ENCODE measurements around the gene HOXD12.

HOXD12 gene

GRCh38 chr2:176081837-176082524 lies 17.6 kb upstream of the HOXD12 start:
- Histone ChIP-seq H3K9me3 (ENCODE audit: control insufficient read depth, insufficient read depth, low read length) (peaks cover 6% of the 10 kb centered on the region; the same call in 1 of the 2 replicates), H3K27ac (ENCODE audit: low read depth, low read length) (no peak overlapping the region), H3K4me2 (ENCODE audit: low read length) (no peak overlapping the region), H3K79me2 (ENCODE audit: control insufficient read depth, low read length) (no peaks in the 10 kb centered on the region), H3K4me3 (ENCODE audit: low read length) (no peak overlapping the region), H3F3A (ENCODE audit: control insufficient read depth, insufficient read depth) (no peaks in the 10 kb centered on the region), H3K27me3 (ENCODE audit: control insufficient read depth, low read length) (peaks cover 6% of the 10 kb centered on the region), H3K4me1 (ENCODE audit: control insufficient read depth, low read length) (no peaks in the 10 kb centered on the region), H4K20me1 (ENCODE audit: control insufficient read depth, insufficient read depth, low read depth, low read length) (no peaks in the 10 kb centered on the region), H3K9me2 (replicated peaks; ENCODE audit: control insufficient read depth, low read length) (no peaks in the 10 kb centered on the region), H3K36me3 (ENCODE audit: control insufficient read depth, low read length) (no peaks in the 10 kb centered on the region)
- TF ChIP-seq EZH2phosphoT487 (IDR thresholded peaks at IDR 0.05; ENCODE audit: borderline replicate concordance, low read length) = no peak
- TF ChIP-seq, protein P1, sequence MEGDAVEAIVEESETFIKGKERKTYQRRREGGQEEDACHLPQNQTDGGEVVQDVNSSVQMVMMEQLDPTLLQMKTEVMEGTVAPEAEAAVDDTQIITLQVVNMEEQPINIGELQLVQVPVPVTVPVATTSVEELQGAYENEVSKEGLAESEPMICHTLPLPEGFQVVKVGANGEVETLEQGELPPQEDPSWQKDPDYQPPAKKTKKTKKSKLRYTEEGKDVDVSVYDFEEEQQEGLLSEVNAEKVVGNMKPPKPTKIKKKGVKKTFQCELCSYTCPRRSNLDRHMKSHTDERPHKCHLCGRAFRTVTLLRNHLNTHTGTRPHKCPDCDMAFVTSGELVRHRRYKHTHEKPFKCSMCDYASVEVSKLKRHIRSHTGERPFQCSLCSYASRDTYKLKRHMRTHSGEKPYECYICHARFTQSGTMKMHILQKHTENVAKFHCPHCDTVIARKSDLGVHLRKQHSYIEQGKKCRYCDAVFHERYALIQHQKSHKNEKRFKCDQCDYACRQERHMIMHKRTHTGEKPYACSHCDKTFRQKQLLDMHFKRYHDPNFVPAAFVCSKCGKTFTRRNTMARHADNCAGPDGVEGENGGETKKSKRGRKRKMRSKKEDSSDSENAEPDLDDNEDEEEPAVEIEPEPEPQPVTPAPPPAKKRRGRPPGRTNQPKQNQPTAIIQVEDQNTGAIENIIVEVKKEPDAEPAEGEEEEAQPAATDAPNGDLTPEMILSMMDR (IDR thresholded peaks at IDR 0.05; ENCODE audit: low read depth, low read length, poor library complexity, severe bottlenecking) = no peak

- peaks cover 6% of the 10 kb centered on the region for H3K27me3 ChIP-seq (ENCODE audit: control insufficient read depth, low read length)
- no peak overlapping the region for H3K4me2 ChIP-seq (ENCODE audit: low read length)
- no peak overlapping the region for H3K27ac ChIP-seq (ENCODE audit: low read depth, low read length)
- no peaks in the 10 kb centered on the region for H3F3A ChIP-seq (ENCODE audit: control insufficient read depth, insufficient read depth)
- H3K4me3 ChIP-seq (ENCODE audit: low read length) = no peak overlapping the region
- TF ChIP-seq EZH2phosphoT487 (IDR thresholded peaks at IDR 0.05; ENCODE audit: borderline replicate concordance, low read length) = no peak
- TF ChIP-seq, protein P1 (IDR thresholded peaks at IDR 0.05; ENCODE audit: low read depth, low read length, poor library complexity, severe bottlenecking) = no peak
- no peaks in the 10 kb centered on the region for H3K79me2 ChIP-seq (ENCODE audit: control insufficient read depth, low read length)
- H3K36me3 ChIP-seq (ENCODE audit: control insufficient read depth, low read length) = no peaks in the 10 kb centered on the region
- H4K20me1 ChIP-seq (ENCODE audit: control insufficient read depth, insufficient read depth, low read depth, low read length) = no peaks in the 10 kb centered on the region
- H3K9me3 ChIP-seq (ENCODE audit: control insufficient read depth, insufficient read depth, low read length) = peaks cover 6% of the 10 kb centered on the region; the same call in 1 of the 2 replicates
- H3K4me1 ChIP-seq (ENCODE audit: control insufficient read depth, low read length) = no peaks in the 10 kb centered on the region
- no peaks in the 10 kb centered on the region for H3K9me2 ChIP-seq (replicated peaks; ENCODE audit: control insufficient read depth, low read length)
These were observed 17.1 kb upstream of the HOXD12 start for GRCh38 chr2:176082525-176082823.

DNA sequence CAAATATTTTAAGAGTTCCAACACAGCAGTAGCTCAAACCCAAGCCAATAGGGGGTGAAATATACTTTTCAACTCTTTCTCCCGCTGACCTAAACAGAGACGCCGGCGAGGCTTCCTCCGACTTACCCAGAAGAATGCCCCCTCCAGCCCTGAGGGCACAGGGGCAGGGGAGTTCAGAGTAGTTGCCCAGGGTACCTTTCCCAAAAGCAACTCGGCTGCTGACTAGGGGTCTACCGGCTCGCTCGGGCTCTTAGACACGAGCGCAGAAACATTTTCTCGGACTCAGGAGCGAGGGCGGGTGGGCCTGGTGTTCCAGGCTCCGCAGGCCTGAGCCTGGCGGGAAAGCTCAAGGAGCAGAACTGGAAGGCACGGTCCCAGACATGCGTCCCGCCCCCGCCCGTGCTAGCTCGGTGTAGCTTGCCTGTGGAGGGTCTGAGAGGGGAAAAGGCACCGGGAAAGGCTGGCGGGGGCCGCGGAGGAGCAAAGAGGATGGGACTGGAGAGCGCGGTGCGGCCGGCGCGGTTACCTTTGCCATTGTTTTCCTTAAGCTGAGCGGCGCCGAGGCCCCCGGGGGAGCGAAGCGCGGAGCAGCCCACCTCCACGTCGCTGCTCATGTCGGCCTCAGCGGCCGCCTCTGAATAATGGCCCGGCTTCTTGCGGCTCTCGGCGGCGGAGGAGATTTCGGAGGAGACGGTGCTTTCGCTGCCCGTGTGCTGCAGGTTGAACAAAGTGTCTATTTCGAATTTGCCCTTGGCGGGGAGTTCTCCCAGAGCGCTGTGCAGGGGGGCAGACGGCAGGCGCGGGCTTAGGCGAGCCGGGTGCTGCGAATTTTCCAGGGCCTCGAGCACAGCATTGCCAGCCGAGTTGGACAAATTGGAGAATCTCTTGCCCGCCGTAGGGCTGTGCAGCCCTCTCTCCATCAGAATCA lies 16.5 kb upstream of the HOXD12 start:
- H3F3A ChIP-seq (ENCODE audit: control insufficient read depth, insufficient read depth) = no peaks in the 10 kb centered on the region
- H3K27ac ChIP-seq (ENCODE audit: low read depth, low read length) = no peak overlapping the region
- peaks cover 6% of the 10 kb centered on the region; the same call in 1 of the 2 replicates for H3K9me3 ChIP-seq (ENCODE audit: control insufficient read depth, insufficient read depth, low read length)
- no peak overlapping the region for H3K4me3 ChIP-seq (ENCODE audit: low read length)
- H3K9me2 ChIP-seq (replicated peaks; ENCODE audit: control insufficient read depth, low read length) = no peaks in the 10 kb centered on the region
- H3K4me2 ChIP-seq (ENCODE audit: low read length) = no peak overlapping the region
- H3K4me1 ChIP-seq (ENCODE audit: control insufficient read depth, low read length) = no peaks in the 10 kb centered on the region
- TF ChIP-seq EZH2phosphoT487 (IDR thresholded peaks at IDR 0.05; ENCODE audit: borderline replicate concordance, low read length) = no peak
- TF ChIP-seq, protein P1 (IDR thresholded peaks at IDR 0.05; ENCODE audit: low read depth, low read length, poor library complexity, severe bottlenecking) = no peak
- H3K36me3 ChIP-seq (ENCODE audit: control insufficient read depth, low read length) = no peaks in the 10 kb centered on the region
- no peaks in the 10 kb centered on the region for H4K20me1 ChIP-seq (ENCODE audit: control insufficient read depth, insufficient read depth, low read depth, low read length)
- no peaks in the 10 kb centered on the region for H3K79me2 ChIP-seq (ENCODE audit: control insufficient read depth, low read length)
- H3K27me3 ChIP-seq (ENCODE audit: control insufficient read depth, low read length) = peaks cover 6% of the 10 kb centered on the region

Data from DOHH2 (cell line).